DND-41 (cell line): ENCODE data around the gene TEX44.
A peak's percentile ranks its signal among the peaks of the same experiment; 100 is the strongest.

ENCODE experiments used
- ATAC-seq: fragments of 200-7000 bp; cut with Tn5 transposase; 3 replicates; pipeline ENCODE4 v1.9.1; 2021; ENCODE audit warnings: low read depth; ENCODE audit not compliant: insufficient read depth
- DNase-seq: peaks from one replicate; pipeline ENCODE4 v3.0.0-alpha.2; 2020
- H2AFZ ChIP-seq: 2 replicates; pipeline ENCODE4 v1.6.0; 2012; ENCODE audit warnings: low read depth, low read length
- H3K27ac ChIP-seq: 2 replicates; pipeline ENCODE4 v1.5.1; 2012; ENCODE audit warnings: low read length, inconsistent platforms
- H3K27me3 ChIP-seq: fragments of 200-600 bp; sonication (generic); 2 replicates; pipeline ENCODE4 v1.6.0; 2012; ENCODE audit warnings: low read length, mild to moderate bottlenecking, inconsistent platforms; ENCODE audit not compliant: insufficient read depth, poor library complexity
- H3K36me3 ChIP-seq: 2 replicates; pipeline ENCODE4 v1.5.1; 2012; ENCODE audit warnings: low read length, inconsistent platforms; ENCODE audit not compliant: insufficient read depth
- H3K4me1 ChIP-seq: 2 replicates; pipeline ENCODE4 v1.5.1; 2012; ENCODE audit warnings: mild to moderate bottlenecking, low read length; ENCODE audit not compliant: insufficient read depth
- H3K4me2 ChIP-seq: 2 replicates; pipeline ENCODE4 v1.6.0; 2012; ENCODE audit warnings: mild to moderate bottlenecking, moderate library complexity, low read length, inconsistent platforms; ENCODE audit not compliant: insufficient read depth
- H3K4me3 ChIP-seq, 2 experiments: fragments of 200-600 bp in 1 of 2; shearing (Covaris generic) in 1 of 2; 2 replicates each; pipeline ENCODE4 v1.5.1; 2012 to 2016; ENCODE audit warnings: inconsistent platforms in 2 of 2, low read length in 2 of 2, mild to moderate bottlenecking in 2 of 2, low read depth in 1 of 2, moderate library complexity in 1 of 2
- H3K79me2 ChIP-seq: 2 replicates; pipeline ENCODE4 v1.6.0; 2012; ENCODE audit warnings: low read length, inconsistent platforms; ENCODE audit not compliant: insufficient read depth
- H3K9ac ChIP-seq: 2 replicates; pipeline ENCODE4 v1.6.0; 2012; ENCODE audit warnings: low read depth, mild to moderate bottlenecking, inconsistent platforms, low read length, moderate library complexity
- H3K9me3 ChIP-seq: 2 replicates; pipeline ENCODE4 v1.5.1; 2012; ENCODE audit warnings: low read length, moderate library complexity, mild to moderate bottlenecking, inconsistent platforms; ENCODE audit not compliant: insufficient read depth, severe bottlenecking
- H4K20me1 ChIP-seq: 2 replicates; pipeline ENCODE4 v1.6.0; 2012; ENCODE audit warnings: low read length; ENCODE audit not compliant: insufficient read depth
- CTCF ChIP-seq: IDR thresholded peaks from 2 replicates; pipeline ENCODE4 v1.5.1; 2012; ENCODE audit warnings: borderline replicate concordance, low read length, moderate library complexity, mild to moderate bottlenecking; ENCODE audit not compliant: poor library complexity, severe bottlenecking; ENCODE audit errors: extremely low read depth
- EZH2 ChIP-seq: IDR thresholded peaks from 3 replicates; pipeline ENCODE4 v1.6.1; 2012; ENCODE audit warnings: borderline replicate concordance, low read depth, mild to moderate bottlenecking, moderate library complexity, low read length, inconsistent platforms; ENCODE audit not compliant: severe bottlenecking

The TEX44 gene

GRCh38 chr2:231613331-231613662 is 20.6 kb downstream of the TEX44 start:
- H3K27me3 ChIP-seq: no peaks in the 10 kb centered on the region
- peak overlapping the region; percentile 78 for H3K4me2 ChIP-seq
- H3K4me1 ChIP-seq: peaks cover 57% of the 10 kb centered on the region
- H3K9ac ChIP-seq: peak overlapping the region; percentile 97
- ATAC-seq (peak; percentile 6), DNase-seq (no peak)
- peaks cover 16% of the 10 kb centered on the region for H3K79me2 ChIP-seq
- peak overlapping the region in 1 of 2 experiments; percentile 67; a peak in 3 of 4 replicates for H3K4me3 ChIP-seq
- no peak for TF ChIP-seq CTCF
- TF ChIP-seq EZH2: no peak
- H3K27ac ChIP-seq: peak overlapping the region; percentile 98
- H3K36me3 ChIP-seq: no peaks in the 10 kb centered on the region; the same call in 1 of the 2 replicates
- no peaks in the 10 kb centered on the region for H4K20me1 ChIP-seq
- H2AFZ ChIP-seq: peak overlapping the region; percentile 44; the same call in 1 of the 2 replicates
- H3K9me3 ChIP-seq: no peaks in the 10 kb centered on the region

GRCh38 chr2:231613663-231614558 is 21.2 kb downstream of the TEX44 start:
- Histone ChIP-seq H3K4me2 (peak overlapping the region; percentile 78), H3K4me1 (peaks cover 58% of the 10 kb centered on the region)

GRCh38 chr2:231614559-231615057 is 21.9 kb downstream of the TEX44 start:
- ATAC-seq: peak; percentile 48
- DNase-seq: peak; percentile 90
- Histone ChIP-seq H4K20me1 (no peaks in the 10 kb centered on the region), H3K36me3 (no peaks in the 10 kb centered on the region; the same call in 1 of the 2 replicates), H3K79me2 (peaks cover 16% of the 10 kb centered on the region), H2AFZ (peak overlapping the region; percentile 61), H3K27me3 (no peaks in the 10 kb centered on the region), H3K9ac (peak overlapping the region; percentile 97), H3K4me3 (peak overlapping the region; percentile 42 to 67; a peak in 3 of 4 replicates), H3K27ac (peak overlapping the region; percentile 98), H3K9me3 (no peaks in the 10 kb centered on the region), H3K4me2 (peak overlapping the region; percentile 78), H3K4me1 (peaks cover 58% of the 10 kb centered on the region)
- TF ChIP-seq EZH2 (no peak), CTCF (no peak)

More at GRCh38 chr2:231613663-231614558, 21.2 kb downstream of the TEX44 start:
- no peaks in the 10 kb centered on the region; the same call in 1 of the 2 replicates for H3K36me3 ChIP-seq
- DNase-seq (peak; percentile 95), ATAC-seq (peak; percentile 74)
- H3K27me3 ChIP-seq: no peaks in the 10 kb centered on the region
- TF ChIP-seq EZH2 (no peak), CTCF (peak; percentile 29)
- peak overlapping the region; percentile 97 for H3K9ac ChIP-seq
- peak overlapping the region; percentile 61 for H2AFZ ChIP-seq
- no peaks in the 10 kb centered on the region for H4K20me1 ChIP-seq
- no peaks in the 10 kb centered on the region for H3K9me3 ChIP-seq
- H3K27ac ChIP-seq: peak overlapping the region; percentile 98
- H3K4me3 ChIP-seq: peak overlapping the region; percentile 42 to 67; a peak in 3 of 4 replicates
- H3K79me2 ChIP-seq: peaks cover 16% of the 10 kb centered on the region
